RWPE1 (cell line): ENCODE measurements around the gene AMBN.

Experiments used
- CTCF ChIA-PET: fragments of 350-600 bp; sonication (Branson Sonifier 250); formaldehyde crosslinking; extraction: SDS; loops from one replicate; lab custom pipeline; 2021; lab: Yijun Ruan, JAX
- POLR2A ChIA-PET: fragments of 400-600 bp; formaldehyde crosslinking; extraction: SDS; loops from one replicate; lab custom pipeline; 2020; ENCODE audit warnings: antibody characterized with exemption; ENCODE audit not compliant: low non-redundant PET; lab: Yijun Ruan, JAX
- DNase-seq: peaks from one replicate; pipeline ENCODE4 v3.0.0; 2012; ENCODE audit warnings: low spot score
- H3K27ac ChIP-seq: fragments of 450-650 bp; 2 replicates; pipeline ENCODE4 v1.5.1; 2017
- CTCF ChIP-seq: fragments of 450-650 bp; conservative IDR thresholded peaks from 2 replicates; pipeline ENCODE4 v1.5.1; 2017; ENCODE audit warnings: low read depth, mild to moderate bottlenecking

AMBN gene

GRCh38 chr4:70591955-70592582, at the start of gene AMBN:
TSS of gene AMBN (plus strand) at chr4:70592256. CDS start at chr4:70592359, 103 bp downstream.
- no peak within 1 kb of the TSS for H3K27ac ChIP-seq
- TF ChIP-seq CTCF, result no peak
- CTCF ChIA-PET, result no interaction called here
- no peak for DNase-seq
- POLR2A ChIA-PET, result no interaction called here

- no peak overlapping the region for H3K27ac ChIP-seq
- ChIA-PET POLR2A (no interaction called here), CTCF (no interaction called here)
- peak; percentile 71 for TF ChIP-seq CTCF
- peak; percentile 20 for DNase-seq
Measured at GRCh38 chr4:70544279-70544868, 47.7 kb upstream of the AMBN start.

GRCh38 chr4:70556856-70557255, 35.2 kb upstream of the AMBN start:
- TF ChIP-seq CTCF, result no peak
- CTCF ChIA-PET, result interaction anchor here (0.7 kb wide), 1 partner anchor 875 kb away, joined by 3 read pairs; no protein-coding TSS in a partner anchor
- H3K27ac ChIP-seq, result no peak overlapping the region
- no peak for DNase-seq
- POLR2A ChIA-PET, result no interaction called here

GRCh38 chr4:70559211-70559830, 32.7 kb upstream of the AMBN start:
- peak; percentile 84 for TF ChIP-seq CTCF
- DNase-seq, result peak; percentile 70
- ChIA-PET POLR2A (no interaction called here), CTCF (interaction anchor here (0.5 to 0.7 kb wide), 7 partner anchors 31 to 377 kb away, joined by 3 to 6 read pairs (median 3); no protein-coding TSS in a partner anchor)
- no peak overlapping the region for H3K27ac ChIP-seq

GRCh38 chr4:70559924-70560323, 32.1 kb upstream of the AMBN start:
- ChIA-PET CTCF (interaction anchor here (0.5 to 0.7 kb wide), 2 partner anchors 53 to 679 kb away, joined by 3 read pairs; no protein-coding TSS in a partner anchor), POLR2A (no interaction called here)
- DNase-seq, result no peak
- no peak overlapping the region for H3K27ac ChIP-seq
- no peak for TF ChIP-seq CTCF

GRCh38 chr4:70564033-70564432, 28.0 kb upstream of the AMBN start:
- H3K27ac ChIP-seq, result no peak overlapping the region
- ChIA-PET POLR2A (no interaction called here), CTCF (no interaction called here)
- DNase-seq, result no peak
- TF ChIP-seq CTCF, result no peak
